SK-N-SH (cell line): Measurements from ENCODE around the gene JAZF1. TPM values are rescaled to one million over a fixed set of nuclear protein-coding genes. Genes with fewer than 3 reads are reported as not detected.

Experiments
- CTCF ChIA-PET: fragments of 300-600, 350-600 bp; formaldehyde crosslinking; extraction: SDS; loops from one replicate; lab custom pipeline; 2021; lab: Yijun Ruan, JAX
- POLR2A ChIA-PET: fragments of 350-600 bp; sonication (Branson Sonifier 250); formaldehyde crosslinking; extraction: SDS; loops from one replicate; lab custom pipeline; 2020; ENCODE audit warnings: antibody characterized with exemption, inconsistent platforms; lab: Yijun Ruan, JAX
- DNase-seq: peaks from one replicate; pipeline ENCODE4 v3.0.0; 2012
- H2AFZ ChIP-seq: fragments of 200-600 bp; sonication (generic); 2 replicates; pipeline ENCODE4 v1.8.1; 2016; ENCODE audit warnings: antibody characterized with exemption, mild to moderate bottlenecking, low read depth
- H3F3A ChIP-seq: fragments of 200-600 bp; sonication (generic); replicated peaks from 2 replicates; pipeline ENCODE3; 2016; ENCODE audit warnings: antibody characterized with exemption, mild to moderate bottlenecking; ENCODE audit not compliant: insufficient read depth
- H3K27ac ChIP-seq, 2 experiments: fragments of 200-500 bp in 1 of 2; fragments of 200-600 bp in 1 of 2; sonication (Bioruptor generic) in 1 of 2; sonication (generic), shearing (Covaris generic) in 1 of 2; 2 replicates each; pipeline versions ENCODE4 v1.5.1 to v1.6.1; 2014 to 2016; ENCODE audit warnings: low read depth in 2 of 2, inconsistent platforms in 1 of 2, low read length in 1 of 2, mild to moderate bottlenecking in 1 of 2, mixed read lengths in 1 of 2
- H3K27me3 ChIP-seq: fragments of 200-600 bp; sonication (generic), shearing (Covaris generic); 2 replicates; pipeline ENCODE4 v1.6.1; 2016; ENCODE audit warnings: mixed run types; ENCODE audit not compliant: insufficient read depth
- H3K36me3 ChIP-seq, 2 experiments: fragments of 200-500 bp in 1 of 2; fragments of 200-600 bp in 1 of 2; sonication (Bioruptor generic) in 1 of 2; sonication (generic) in 1 of 2; replicated peaks in 1 of 2; 2 replicates each; pipeline versions ENCODE3 to v1.5.1; 2014 to 2016; ENCODE audit warnings: low read length in 1 of 2, mild to moderate bottlenecking in 1 of 2; ENCODE audit not compliant: insufficient read depth in 2 of 2, control insufficient read depth in 1 of 2
- H3K4me1 ChIP-seq, 2 experiments: fragments of 200-500 bp in 1 of 2; fragments of 200-600 bp in 1 of 2; sonication (Bioruptor generic) in 1 of 2; sonication (generic), shearing (Covaris generic) in 1 of 2; 2 replicates each; pipeline versions ENCODE4 v1.5.1 to v1.6.1; 2014 to 2016; ENCODE audit warnings: low read depth in 1 of 2, low read length in 1 of 2, mixed run types in 1 of 2; ENCODE audit not compliant: insufficient read depth in 2 of 2, control insufficient read depth in 1 of 2
- H3K4me2 ChIP-seq: fragments of 200-600 bp; sonication (generic), shearing (Covaris generic); 2 replicates; pipeline ENCODE4 v1.6.1; 2017; ENCODE audit warnings: mixed run types
- H3K4me3 ChIP-seq, 2 experiments: fragments of 200-500 bp in 1 of 2; fragments of 200-600 bp in 1 of 2; sonication (Bioruptor generic) in 1 of 2; sonication (generic), shearing (Covaris generic) in 1 of 2; 2 replicates each; pipeline versions ENCODE4 v1.5.1 to v1.8.1; 2014 to 2016; ENCODE audit warnings: low read depth in 2 of 2, inconsistent platforms in 1 of 2, low read length in 1 of 2, mild to moderate bottlenecking in 1 of 2, mixed read lengths in 1 of 2, moderate library complexity in 1 of 2
- H3K79me2 ChIP-seq: fragments of 200-600 bp; sonication (generic); 2 replicates; pipeline ENCODE4 v1.8.1; 2017; ENCODE audit warnings: mild to moderate bottlenecking; ENCODE audit not compliant: insufficient read depth
- H3K9ac ChIP-seq: fragments of 200-600 bp; sonication (generic); 2 replicates; pipeline ENCODE4 v1.6.1; 2017; ENCODE audit warnings: mixed run types
- H3K9me2 ChIP-seq: fragments of 200-600 bp; sonication (generic); 2 replicates; pipeline ENCODE4 v1.6.1; 2017; ENCODE audit warnings: mixed run types
- H3K9me3 ChIP-seq: fragments of 200-600 bp; sonication (generic); 2 replicates; pipeline ENCODE4 v1.6.1; 2017; ENCODE audit warnings: mixed run types, mild to moderate bottlenecking, moderate library complexity
- H4K20me1 ChIP-seq: fragments of 200-600 bp; sonication (generic); 2 replicates; pipeline ENCODE4 v1.6.1; 2017; ENCODE audit warnings: mild to moderate bottlenecking, mixed run types; ENCODE audit not compliant: insufficient read depth
- EZH2phosphoT487 ChIP-seq: fragments of 200-600 bp; sonication (generic); IDR thresholded peaks from 2 replicates; pipeline ENCODE4 v1.6.1; 2017; ENCODE audit warnings: low read depth, mixed run types, mild to moderate bottlenecking, antibody characterized with exemption, moderate library complexity, borderline replicate concordance
- FOXM1 ChIP-seq: IDR thresholded peaks from 2 replicates; pipeline ENCODE4 v1.4.0; 2012; ENCODE audit warnings: low read depth, mild to moderate bottlenecking
- GATA2 ChIP-seq: sonication (generic); formaldehyde crosslinking; IDR thresholded peaks from 2 replicates; pipeline ENCODE4 v1.5.0; 2020; ENCODE audit warnings: mild to moderate bottlenecking, missing genetic modification reagents
- MAX ChIP-seq: IDR thresholded peaks from 2 replicates; pipeline ENCODE4 v1.4.0; 2012; ENCODE audit warnings: low read depth
- MEF2A ChIP-seq: IDR thresholded peaks from 2 replicates; pipeline ENCODE4 v1.4.0; 2012; ENCODE audit warnings: low read depth, borderline replicate concordance
- MXI1 ChIP-seq: IDR thresholded peaks from 2 replicates; pipeline ENCODE4 v1.6.1; 2012; ENCODE audit warnings: mild to moderate bottlenecking, low read depth, low read length, improper control_type of control experiment
- NRF1 ChIP-seq: IDR thresholded peaks from 2 replicates; pipeline ENCODE4 v1.6.1; 2012; ENCODE audit warnings: low read depth, mild to moderate bottlenecking, low read length
- PBX3 ChIP-seq: IDR thresholded peaks from 2 replicates; pipeline ENCODE4; 2012
- POLR2AphosphoS5 ChIP-seq: IDR thresholded peaks from 2 replicates; pipeline ENCODE4 v1.6.1; 2012; ENCODE audit warnings: low read depth, low read length
- RCOR1 ChIP-seq: fragments of 150-350 bp; IDR thresholded peaks from 2 replicates; pipeline ENCODE4 v1.6.1; 2017; ENCODE audit warnings: antibody characterized with exemption, low read length
- REST ChIP-seq: IDR thresholded peaks from 2 replicates; pipeline ENCODE4 v1.6.1; 2012; ENCODE audit warnings: mild to moderate bottlenecking, low read depth, low read length, moderate library complexity
- RFX5 ChIP-seq: IDR thresholded peaks from 2 replicates; pipeline ENCODE4 v1.6.1; 2012; ENCODE audit warnings: mild to moderate bottlenecking, improper control_type of control experiment, low read length
- USF1 ChIP-seq: IDR thresholded peaks from 2 replicates; pipeline ENCODE4 v1.4.0; 2012; ENCODE audit warnings: low read depth, borderline replicate concordance
- USF2 ChIP-seq: fragments of 150-350 bp; IDR thresholded peaks from 2 replicates; pipeline ENCODE4 v1.6.1; 2017; ENCODE audit warnings: antibody characterized with exemption, low read length, low read depth, borderline replicate concordance
- YY1 ChIP-seq: IDR thresholded peaks from 2 replicates; pipeline ENCODE4 v1.4.0; 2012; ENCODE audit warnings: low read depth, mild to moderate bottlenecking
- WGBS: methylation state at CpG from one replicate; pipeline ENCODE4 v1.1.6; 2017; ENCODE audit warnings: low lambda C conversion rate; 5-methylcytosine and 5-hydroxymethylcytosine counted together
- polyA plus RNA-seq, 3 experiments: library from polyadenylated mRNA; depleted of rRNA; stranded (reverse); fragments of >200 nt; gene quantifications; 2 replicates each; pipeline ENCODE4 v1.2.3, GENCODE V29; 2012

JAZF1 gene
- polyA plus RNA-seq, 1 of the 3 experiments (the other 2 are of a cell fraction) = 1.7 TPM

- Histone ChIP-seq H4K20me1 (no peaks in the 10 kb centered on the region), H3K79me2 (no peaks in the 10 kb centered on the region), H2AFZ (no peak overlapping the region), H3K36me3 (no peaks in the 10 kb centered on the region), H3K27ac (no peak overlapping the region), H3K9me2 (no peaks in the 10 kb centered on the region), H3K4me1 (peaks cover 0 to 2% of the 10 kb centered on the region in 2 experiments; a peak in 1 of 4 replicates), H3K9me3 (no peaks in the 10 kb centered on the region)
- CTCF ChIA-PET = interaction anchor here (1.2 kb wide), 1 partner anchor 141 kb away, joined by 4 read pairs; no protein-coding TSS in a partner anchor
- WGBS = 85% methylated on average over 3 of the region's 3 CpGs
- no peak for DNase-seq
- POLR2A ChIA-PET = no interaction called here
- TF ChIP-seq GATA2 (CRISPR knock-in tag) (no peak), MEF2A (no peak), USF2 (no peak), MXI1 (no peak), PBX3 (no peak), EZH2phosphoT487 (no peak), NRF1 (no peak), RFX5 (no peak)
- TF ChIP-seq, all 33 proteins: peak for 0
- H3K27me3 ChIP-seq = no peaks in the 10 kb centered on the region
- H3K9ac ChIP-seq = no peak overlapping the region
- no peak overlapping the region for H3K4me3 ChIP-seq
- H3F3A ChIP-seq = no peaks in the 10 kb centered on the region
- no peak overlapping the region for H3K4me2 ChIP-seq
Measured at GRCh38 chr7:27955011-27955410, 225.6 kb downstream of the JAZF1 start.

- POLR2A ChIA-PET = no interaction called here
- H3K9me2 ChIP-seq = no peaks in the 10 kb centered on the region
- no peaks in the 10 kb centered on the region for H3K9me3 ChIP-seq
- H3K4me2 ChIP-seq = no peak overlapping the region
- CTCF ChIA-PET = interaction anchor here (0.9 to 2.1 kb wide), 6 partner anchors 12 to 744 kb away, joined by 3 to 8 read pairs (median 4); no protein-coding TSS in a partner anchor
- H3K4me1 ChIP-seq = peaks cover 0 to 2% of the 10 kb centered on the region in 2 experiments; a peak in 1 of 4 replicates
- no peak overlapping the region for H3K27ac ChIP-seq
- TF ChIP-seq YY1 (no peak), GATA2 (CRISPR knock-in tag) (no peak), REST (no peak), MAX (no peak), POLR2AphosphoS5 (no peak), FOXM1 (no peak), USF1 (no peak), USF2 (no peak), EZH2phosphoT487 (no peak), RCOR1 (no peak)
- H3K79me2 ChIP-seq = no peaks in the 10 kb centered on the region
- 100% methylated on average over 1 of the region's 1 CpG for WGBS
- no peak overlapping the region for H2AFZ ChIP-seq
- no peaks in the 10 kb centered on the region for H4K20me1 ChIP-seq
- H3K27me3 ChIP-seq = no peaks in the 10 kb centered on the region
- no peak overlapping the region for H3K9ac ChIP-seq
- no peak overlapping the region for H3K4me3 ChIP-seq
- no peaks in the 10 kb centered on the region for H3K36me3 ChIP-seq
- DNase-seq = no peak
- no peaks in the 10 kb centered on the region for H3F3A ChIP-seq
Measured at GRCh38 chr7:27953777-27954176, 226.8 kb downstream of the JAZF1 start.
